ENCODE results near the gene HBA2. TPM values are rescaled to one million over a fixed set of nuclear protein-coding genes. Genes with fewer than 3 reads are reported as not detected.
"Not testable (repeated sequence)": the region's sequence is repeated elsewhere in the genome, so short reads cannot be mapped to it uniquely, and the experiment has no call there.

Gene HBA2
- total RNA-seq, 1 donor: 22.1 TPM

DNA sequence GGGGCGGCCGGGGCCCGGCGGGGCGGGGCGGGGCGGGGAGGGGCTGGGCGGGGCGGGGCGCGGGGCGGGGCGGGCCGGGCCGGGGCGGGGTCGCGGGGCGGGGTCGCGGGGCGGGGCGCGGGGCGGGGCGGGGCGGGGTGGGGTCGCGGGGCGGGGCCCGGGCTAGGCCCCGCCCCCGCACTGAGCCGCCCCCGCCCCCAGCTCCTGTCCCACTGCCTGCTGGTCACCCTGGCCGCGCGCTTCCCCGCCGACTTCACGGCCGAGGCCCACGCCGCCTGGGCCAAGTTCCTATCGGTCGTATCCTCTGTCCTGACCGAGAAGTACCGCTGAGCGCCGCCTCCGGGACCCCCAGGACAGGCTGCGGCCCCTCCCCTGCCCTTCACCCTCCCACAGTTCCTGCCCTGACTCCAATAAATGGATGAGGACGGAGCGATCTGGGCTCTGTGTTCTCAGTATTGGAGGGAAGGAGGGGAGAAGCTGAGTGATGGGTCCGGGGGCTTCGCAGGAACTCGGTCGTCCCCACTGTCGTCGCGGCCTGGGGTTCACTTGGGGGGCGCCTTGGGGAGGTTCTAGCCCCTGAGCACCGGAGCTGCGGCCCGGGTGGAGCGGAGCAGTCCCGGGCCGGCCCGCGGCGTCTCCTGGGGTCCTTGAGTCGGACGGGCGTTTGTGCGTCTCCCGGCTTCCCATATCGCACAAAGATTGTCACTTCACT lies 7.7 kb upstream of the HBA2 start:
- H3K9me3 ChIP-seq (ENCODE audit: low read depth, low read length): no peaks in the 10 kb centered on the region
- H3K4me3 ChIP-seq (ENCODE audit: low read length): no peak overlapping the region
- peaks cover 13% of the 10 kb centered on the region for H3K4me1 ChIP-seq (ENCODE audit: insufficient read depth, low read length)
- peaks cover 44% of the 10 kb centered on the region for H3K27me3 ChIP-seq (ENCODE audit: insufficient read depth, low read length)

DNA sequence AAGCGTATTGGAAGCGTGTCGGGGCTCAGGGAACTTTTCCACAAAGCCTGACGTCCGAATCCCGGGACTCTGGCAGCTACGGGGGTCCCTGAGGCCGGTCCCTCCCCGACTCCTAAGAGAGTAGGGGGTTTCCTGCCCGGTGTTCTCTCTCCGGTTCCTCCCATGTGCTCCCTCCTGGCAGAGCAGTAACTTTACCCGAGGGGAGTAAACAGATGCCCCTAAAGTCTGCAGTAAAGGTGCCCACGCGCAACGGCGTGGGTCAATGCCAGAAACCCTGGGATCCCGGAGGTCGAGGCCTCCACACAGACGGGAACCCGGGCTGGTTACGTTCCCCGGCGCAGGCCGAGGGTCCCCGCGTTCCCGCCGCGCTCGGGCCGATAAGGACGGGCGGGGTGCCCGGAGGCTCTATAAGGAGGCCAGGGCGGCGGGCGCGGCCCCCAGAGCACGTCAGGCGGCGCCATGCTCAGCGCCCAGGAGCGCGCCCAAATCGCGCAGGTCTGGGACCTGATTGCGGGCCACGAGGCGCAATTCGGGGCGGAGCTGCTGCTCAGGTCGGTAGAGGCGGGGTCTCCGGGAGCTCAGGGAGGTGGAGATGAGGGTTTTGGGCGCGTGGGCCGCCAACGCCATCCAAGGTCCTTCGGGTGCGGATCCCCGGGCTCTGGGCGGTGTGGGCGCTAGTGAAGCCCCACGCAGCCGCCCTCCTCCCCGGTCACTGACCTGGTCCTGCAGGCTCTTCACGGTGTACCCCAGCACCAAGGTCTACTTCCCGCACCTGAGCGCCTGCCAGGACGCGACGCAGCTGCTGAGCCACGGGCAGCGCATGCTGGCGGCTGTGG lies 6.9 kb upstream of the HBA2 start, which contains the start of gene HBM:
HBM (plus strand) TSS at position 440 of the 836 bp plus-strand sequence; CDS start at position 460, 20 bp downstream.
- Histone ChIP-seq H3K4me3 (ENCODE audit: low read length) (no peak within 1 kb of the TSS), H3K9me3 (ENCODE audit: low read depth, low read length) (no peaks in the 10 kb centered on the region), H3K27me3 (ENCODE audit: insufficient read depth, low read length) (peaks cover 50% of the 10 kb centered on the region)

DNA sequence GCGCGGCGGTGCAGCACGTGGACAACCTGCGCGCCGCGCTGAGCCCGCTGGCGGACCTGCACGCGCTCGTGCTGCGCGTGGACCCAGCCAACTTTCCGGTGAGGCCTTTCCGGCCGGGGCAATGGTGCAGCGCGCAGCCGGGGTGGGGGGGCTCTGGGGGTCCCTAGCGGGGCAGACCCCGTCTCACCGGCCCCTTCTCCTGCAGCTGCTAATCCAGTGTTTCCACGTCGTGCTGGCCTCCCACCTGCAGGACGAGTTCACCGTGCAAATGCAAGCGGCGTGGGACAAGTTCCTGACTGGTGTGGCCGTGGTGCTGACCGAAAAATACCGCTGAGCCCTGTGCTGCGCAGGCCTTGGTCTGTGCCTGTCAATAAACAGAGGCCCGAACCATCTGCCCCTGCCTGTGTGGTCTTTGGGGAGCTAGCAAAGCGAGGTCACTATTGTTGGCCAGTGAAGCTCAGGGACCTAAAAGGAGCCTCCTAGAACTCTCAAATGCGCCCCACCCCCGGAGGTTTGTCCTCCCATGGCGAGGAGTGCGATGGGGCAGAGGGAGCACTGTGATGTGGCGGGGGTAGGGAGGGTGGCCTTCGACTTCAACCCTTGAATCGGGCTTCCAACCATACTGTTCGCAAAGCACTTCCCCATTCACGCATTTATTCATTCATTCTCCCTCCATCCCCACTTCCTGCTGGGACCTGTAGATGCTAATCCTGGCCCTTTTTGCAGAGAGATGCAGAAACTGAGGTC lies 6.1 kb upstream of the HBA2 start:
- Histone ChIP-seq H3K4me1 (ENCODE audit: insufficient read depth, low read length) (peaks cover 13% of the 10 kb centered on the region), H3K27me3 (ENCODE audit: insufficient read depth, low read length) (peaks cover 55% of the 10 kb centered on the region), H3K4me3 (ENCODE audit: low read length) (no peak overlapping the region), H3K9me3 (ENCODE audit: low read depth, low read length) (no peaks in the 10 kb centered on the region)

More for the DNA sequence above, 6.9 kb upstream of the HBA2 start, which contains the start of gene HBM:
- H3K4me1 ChIP-seq (ENCODE audit: insufficient read depth, low read length): peaks cover 13% of the 10 kb centered on the region

DNA sequence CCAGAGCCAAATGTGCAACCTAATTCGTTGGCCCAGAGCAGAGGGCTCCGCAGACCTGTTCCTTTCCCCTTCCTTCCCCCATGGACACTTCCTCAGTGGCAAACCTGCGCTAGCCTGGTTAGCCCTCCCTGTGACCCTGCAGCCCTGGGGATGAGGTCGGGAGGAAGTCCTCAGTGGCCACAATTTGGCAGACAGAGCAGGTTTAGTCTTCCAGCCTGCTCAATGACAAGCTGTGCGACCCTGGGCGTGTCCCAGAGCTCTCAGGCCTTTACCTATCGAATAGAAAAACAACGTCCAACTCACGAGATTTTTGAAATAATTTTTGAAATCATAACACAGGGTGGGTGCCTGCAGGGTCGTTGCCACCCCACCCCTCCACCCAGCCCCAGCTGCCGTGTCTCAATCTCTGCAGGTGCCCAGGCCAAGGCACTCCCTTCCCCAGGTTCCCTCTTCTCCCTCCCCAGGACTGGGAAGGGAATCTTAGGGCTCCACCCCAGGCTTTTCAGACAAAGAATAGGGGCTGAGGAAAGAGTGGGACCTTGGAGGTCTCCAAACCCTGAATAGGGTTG lies 5.5 kb upstream of the HBA2 start:
- H3K4me1 ChIP-seq (ENCODE audit: insufficient read depth, low read length): peaks cover 13% of the 10 kb centered on the region
- H3K9me3 ChIP-seq (ENCODE audit: low read depth, low read length): no peaks in the 10 kb centered on the region
- H3K4me3 ChIP-seq (ENCODE audit: low read length): no peak overlapping the region
- H3K27me3 ChIP-seq (ENCODE audit: insufficient read depth, low read length): peaks cover 59% of the 10 kb centered on the region

DNA sequence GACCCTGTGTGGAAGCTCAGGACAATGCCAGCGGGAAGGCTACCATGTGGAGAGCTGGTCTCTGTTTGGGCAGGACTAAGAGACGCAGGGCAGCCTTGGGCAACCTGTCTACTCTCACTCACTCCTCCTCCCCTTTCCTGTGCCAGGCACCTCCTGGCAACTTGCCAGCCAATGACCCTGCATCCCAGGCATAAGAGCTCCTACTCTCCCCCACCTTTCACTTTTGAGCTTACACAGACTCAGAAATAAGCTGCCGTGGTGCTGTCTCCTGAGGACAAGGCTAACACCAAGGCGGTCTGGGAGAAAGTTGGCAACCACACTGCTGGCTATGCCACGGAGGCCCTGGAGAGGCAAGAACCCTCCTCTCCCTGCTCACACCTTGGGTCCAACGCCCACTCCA lies 4.3 kb upstream of the HBA2 start:
- Histone ChIP-seq H3K9me3 (ENCODE audit: low read depth, low read length) (no peaks in the 10 kb centered on the region), H3K27me3 (ENCODE audit: insufficient read depth, low read length) (peaks cover 59% of the 10 kb centered on the region), H3K4me1 (ENCODE audit: insufficient read depth, low read length) (peaks cover 13% of the 10 kb centered on the region), H3K4me3 (ENCODE audit: low read length) (no peak overlapping the region)

DNA sequence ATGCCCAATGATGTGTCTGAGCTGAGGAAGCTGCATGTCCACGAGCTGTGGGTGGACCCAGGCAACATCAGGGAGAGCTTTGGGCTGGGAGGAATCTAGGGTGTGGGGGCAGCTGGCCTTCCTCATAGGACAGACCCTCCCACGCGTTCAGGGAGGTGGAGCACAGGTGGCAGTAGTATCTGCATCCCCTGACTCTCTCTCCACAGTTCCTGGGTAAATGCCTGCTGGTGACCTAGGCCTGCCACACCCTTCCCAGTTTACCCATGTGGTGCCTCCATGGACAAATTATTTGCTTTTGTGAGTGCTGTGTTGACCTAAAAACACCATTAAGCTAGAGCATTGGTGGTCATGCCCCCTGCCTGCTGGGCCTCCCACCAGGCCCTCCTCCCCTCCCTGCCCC lies 3.7 kb upstream of the HBA2 start:
- H3K27me3 ChIP-seq (ENCODE audit: insufficient read depth, low read length): peaks cover 59% of the 10 kb centered on the region
- no peak overlapping the region for H3K4me3 ChIP-seq (ENCODE audit: low read length)
- peaks cover 13% of the 10 kb centered on the region for H3K4me1 ChIP-seq (ENCODE audit: insufficient read depth, low read length)
- H3K9me3 ChIP-seq (ENCODE audit: low read depth, low read length): no peaks in the 10 kb centered on the region

DNA sequence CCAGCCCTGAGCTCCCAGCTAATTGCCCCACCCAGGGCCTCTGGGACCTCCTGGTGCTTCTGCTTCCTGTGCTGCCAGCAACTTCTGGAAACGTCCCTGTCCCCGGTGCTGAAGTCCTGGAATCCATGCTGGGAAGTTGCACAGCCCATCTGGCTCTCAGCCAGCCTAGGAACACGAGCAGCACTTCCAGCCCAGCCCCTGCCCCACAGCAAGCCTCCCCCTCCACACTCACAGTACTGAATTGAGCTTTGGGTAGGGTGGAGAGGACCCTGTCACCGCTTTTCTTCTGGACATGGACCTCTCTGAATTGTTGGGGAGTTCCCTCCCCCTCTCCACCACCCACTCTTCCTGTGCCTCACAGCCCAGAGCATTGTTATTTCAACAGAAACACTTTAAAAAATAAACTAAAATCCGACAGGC lies 2.6 kb upstream of the HBA2 start:
- Histone ChIP-seq H3K4me1 (ENCODE audit: insufficient read depth, low read length) (peaks cover 11% of the 10 kb centered on the region), H3K27me3 (ENCODE audit: insufficient read depth, low read length) (peaks cover 65% of the 10 kb centered on the region)
- not testable (repeated sequence) for H3K4me3 ChIP-seq (ENCODE audit: low read length); H3K9me3 ChIP-seq (ENCODE audit: low read depth, low read length)

DNA sequence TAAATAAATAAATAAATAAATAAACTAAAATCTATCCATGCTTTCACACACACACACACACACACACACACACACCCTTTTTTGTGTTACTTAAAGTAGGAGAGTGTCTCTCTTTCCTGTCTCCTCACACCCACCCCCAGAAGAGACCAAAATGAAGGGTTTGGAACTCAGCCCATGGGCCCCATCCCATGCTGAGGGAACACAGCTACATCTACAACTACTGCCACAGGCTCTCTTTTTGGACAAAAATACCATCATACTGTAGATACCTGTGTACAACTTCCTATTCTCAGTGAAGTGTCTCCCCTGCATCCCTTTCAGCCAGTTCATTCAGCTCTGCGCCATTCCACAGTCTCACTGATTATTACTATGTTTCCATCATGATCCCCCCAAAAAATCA lies 1.9 kb upstream of the HBA2 start:
- Histone ChIP-seq H3K9me3 (ENCODE audit: low read depth, low read length) (no peaks in the 10 kb centered on the region), H3K4me3 (ENCODE audit: low read length) (no peak overlapping the region), H3K27me3 (ENCODE audit: insufficient read depth, low read length) (peaks cover 64% of the 10 kb centered on the region), H3K4me1 (ENCODE audit: insufficient read depth, low read length) (peaks cover 4% of the 10 kb centered on the region)

DNA sequence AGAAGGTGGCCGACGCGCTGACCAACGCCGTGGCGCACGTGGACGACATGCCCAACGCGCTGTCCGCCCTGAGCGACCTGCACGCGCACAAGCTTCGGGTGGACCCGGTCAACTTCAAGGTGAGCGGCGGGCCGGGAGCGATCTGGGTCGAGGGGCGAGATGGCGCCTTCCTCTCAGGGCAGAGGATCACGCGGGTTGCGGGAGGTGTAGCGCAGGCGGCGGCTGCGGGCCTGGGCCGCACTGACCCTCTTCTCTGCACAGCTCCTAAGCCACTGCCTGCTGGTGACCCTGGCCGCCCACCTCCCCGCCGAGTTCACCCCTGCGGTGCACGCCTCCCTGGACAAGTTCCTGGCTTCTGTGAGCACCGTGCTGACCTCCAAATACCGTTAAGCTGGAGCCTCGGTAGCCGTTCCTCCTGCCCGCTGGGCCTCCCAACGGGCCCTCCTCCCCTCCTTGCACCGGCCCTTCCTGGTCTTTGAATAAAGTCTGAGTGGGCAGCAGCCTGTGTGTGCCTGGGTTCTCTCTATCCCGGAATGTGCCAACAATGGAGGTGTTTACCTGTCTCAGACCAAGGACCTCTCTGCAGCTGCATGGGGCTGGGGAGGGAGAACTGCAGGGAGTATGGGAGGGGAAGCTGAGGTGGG lies 657 bp downstream of the HBA2 start:
- not testable (repeated sequence) for H3K9me3 ChIP-seq (ENCODE audit: low read depth, low read length)
- H3K27me3 ChIP-seq (ENCODE audit: insufficient read depth, low read length): peaks cover 49% of the 10 kb centered on the region

DNA sequence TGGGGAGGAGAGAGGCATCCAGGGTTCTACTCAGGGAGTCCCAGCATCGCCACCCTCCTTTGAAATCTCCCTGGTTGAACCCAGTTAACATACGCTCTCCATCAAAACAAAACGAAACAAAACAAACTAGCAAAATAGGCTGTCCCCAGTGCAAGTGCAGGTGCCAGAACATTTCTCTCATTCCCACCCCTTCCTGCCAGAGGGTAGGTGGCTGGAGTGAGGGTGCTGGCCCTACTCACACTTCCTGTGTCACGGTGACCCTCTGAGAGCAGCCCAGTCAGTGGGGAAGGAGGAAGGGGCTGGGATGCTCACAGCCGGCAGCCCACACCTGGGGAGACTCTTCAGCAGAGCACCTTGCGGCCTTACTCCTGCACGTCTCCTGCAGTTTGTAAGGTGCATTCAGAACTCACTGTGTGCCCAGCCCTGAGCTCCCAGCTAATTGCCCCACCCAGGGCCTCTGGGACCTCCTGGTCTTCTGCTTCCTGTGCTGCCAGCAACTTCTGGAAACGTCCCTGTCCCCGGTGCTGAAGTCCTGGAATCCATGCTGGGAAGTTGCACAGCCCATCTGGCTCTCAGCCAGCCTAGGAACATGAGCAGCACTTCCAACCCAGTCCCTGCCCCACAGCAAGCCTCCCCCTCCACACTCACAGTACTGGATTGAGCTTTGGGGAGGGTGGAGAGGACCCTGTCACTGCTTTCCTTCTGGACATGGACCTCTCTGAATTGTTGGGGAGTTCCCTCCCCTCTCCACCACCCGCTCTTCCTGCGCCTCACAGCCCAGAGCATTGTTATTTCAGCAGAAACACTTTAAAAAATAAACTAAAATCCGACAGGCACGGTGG lies 1.5 kb downstream of the HBA2 start:
- not testable (repeated sequence) for H3K9me3 ChIP-seq (ENCODE audit: low read depth, low read length); H3K4me3 ChIP-seq (ENCODE audit: low read length); H3K4me1 ChIP-seq (ENCODE audit: insufficient read depth, low read length)
- peaks cover 49% of the 10 kb centered on the region for H3K27me3 ChIP-seq (ENCODE audit: insufficient read depth, low read length)

More for the DNA sequence above, 657 bp downstream of the HBA2 start:
- H3K4me1 ChIP-seq (ENCODE audit: insufficient read depth, low read length); H3K4me3 ChIP-seq (ENCODE audit: low read length): not testable (repeated sequence)

DNA sequence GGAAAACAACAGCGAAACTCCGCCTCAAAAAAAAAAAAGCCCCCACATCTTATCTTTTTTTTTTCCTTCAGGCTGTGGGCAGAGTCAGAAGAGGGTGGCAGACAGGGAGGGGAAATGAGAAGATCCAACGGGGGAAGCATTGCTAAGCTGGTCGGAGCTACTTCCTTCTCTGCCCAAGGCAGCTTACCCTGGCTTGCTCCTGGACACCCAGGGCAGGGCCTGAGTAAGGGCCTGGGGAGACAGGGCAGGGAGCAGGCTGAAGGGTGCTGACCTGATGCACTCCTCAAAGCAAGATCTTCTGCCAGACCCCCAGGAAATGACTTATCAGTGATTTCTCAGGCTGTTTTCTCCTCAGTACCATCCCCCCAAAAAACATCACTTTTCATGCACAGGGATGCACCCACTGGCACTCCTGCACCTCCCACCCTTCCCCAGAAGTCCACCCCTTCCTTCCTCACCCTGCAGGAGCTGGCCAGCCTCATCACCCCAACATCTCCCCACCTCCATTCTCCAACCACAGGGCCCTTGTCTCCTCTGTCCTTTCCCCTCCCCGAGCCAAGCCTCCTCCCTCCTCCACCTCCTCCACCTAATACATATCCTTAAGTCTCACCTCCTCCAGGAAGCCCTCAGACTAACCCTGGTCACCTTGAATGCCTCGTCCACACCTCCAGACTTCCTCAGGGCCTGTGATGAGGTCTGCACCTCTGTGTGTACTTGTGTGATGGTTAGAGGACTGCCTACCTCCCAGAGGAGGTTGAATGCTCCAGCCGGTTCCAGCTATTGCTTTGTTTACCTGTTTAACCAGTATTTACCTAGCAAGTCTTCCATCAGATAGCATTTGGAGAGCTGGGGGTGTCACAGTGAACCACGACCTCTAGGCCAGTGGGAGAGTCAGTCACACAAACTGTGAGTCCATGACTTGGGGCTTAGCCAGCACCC lies 2.6 kb downstream of the HBA2 start:
- H3K4me3 ChIP-seq (ENCODE audit: low read length): no peak overlapping the region
- peaks cover 53% of the 10 kb centered on the region for H3K27me3 ChIP-seq (ENCODE audit: insufficient read depth, low read length)
- peaks cover 6% of the 10 kb centered on the region for H3K4me1 ChIP-seq (ENCODE audit: insufficient read depth, low read length)
- no peaks in the 10 kb centered on the region for H3K9me3 ChIP-seq (ENCODE audit: low read depth, low read length)

DNA sequence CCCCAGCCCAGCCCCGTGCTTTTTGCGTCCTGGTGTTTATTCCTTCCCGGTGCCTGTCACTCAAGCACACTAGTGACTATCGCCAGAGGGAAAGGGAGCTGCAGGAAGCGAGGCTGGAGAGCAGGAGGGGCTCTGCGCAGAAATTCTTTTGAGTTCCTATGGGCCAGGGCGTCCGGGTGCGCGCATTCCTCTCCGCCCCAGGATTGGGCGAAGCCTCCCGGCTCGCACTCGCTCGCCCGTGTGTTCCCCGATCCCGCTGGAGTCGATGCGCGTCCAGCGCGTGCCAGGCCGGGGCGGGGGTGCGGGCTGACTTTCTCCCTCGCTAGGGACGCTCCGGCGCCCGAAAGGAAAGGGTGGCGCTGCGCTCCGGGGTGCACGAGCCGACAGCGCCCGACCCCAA lies 3.3 kb downstream of the HBA2 start:
- Histone ChIP-seq H3K4me1 (ENCODE audit: insufficient read depth, low read length) (peaks cover 11% of the 10 kb centered on the region), H3K27me3 (ENCODE audit: insufficient read depth, low read length) (peaks cover 51% of the 10 kb centered on the region)
- not testable (repeated sequence) for H3K4me3 ChIP-seq (ENCODE audit: low read length); H3K9me3 ChIP-seq (ENCODE audit: low read depth, low read length)
